HG03558 (cell line): Measurements from ENCODE around the gene RPRD1B.

Source experiments
- ATAC-seq: cut with Tn5 transposase; IDR thresholded peaks from one replicate; pipeline ENCODE4 v1.9.1; 2021; ENCODE audit warnings: moderate number of reproducible peaks; ENCODE audit not compliant: unreplicated experiment; ENCODE audit errors: extremely low read depth

RPRD1B gene

GRCh38 chr20:38132156-38132909 lies 98.8 kb downstream of the RPRD1B start:
- no peak for ATAC-seq

- ATAC-seq: no peak
Measured at GRCh38 chr20:38132910-38133501, 99.5 kb downstream of the RPRD1B start.

GRCh38 chr20:38133680-38134426 lies 100.3 kb downstream of the RPRD1B start:
- no peak for ATAC-seq

- ATAC-seq: no peak
Measured at GRCh38 chr20:38134427-38135270, 101.1 kb downstream of the RPRD1B start.

- no peak for ATAC-seq
Measured at GRCh38 chr20:38135271-38135650, 101.7 kb downstream of the RPRD1B start.

- no peak for ATAC-seq
Measured at GRCh38 chr20:38135651-38136420, 102.3 kb downstream of the RPRD1B start.

- ATAC-seq: no peak
Measured at GRCh38 chr20:38136421-38137245, 103.1 kb downstream of the RPRD1B start.

GRCh38 chr20:38137441-38138037 lies 104.0 kb downstream of the RPRD1B start:
- ATAC-seq: no peak

- no peak for ATAC-seq
Measured at GRCh38 chr20:38138086-38138778, 104.7 kb downstream of the RPRD1B start.

GRCh38 chr20:38139156-38139912 lies 105.8 kb downstream of the RPRD1B start:
- no peak for ATAC-seq

GRCh38 chr20:38139977-38140753 lies 106.6 kb downstream of the RPRD1B start:
- no peak for ATAC-seq

- no peak for ATAC-seq
Measured at GRCh38 chr20:38141204-38141888, 107.8 kb downstream of the RPRD1B start.
